Umbilical cord (tissue), 2 donors: ENCODE results near the gene MACIR. TPM values are rescaled to one million over a fixed set of nuclear protein-coding genes. Genes with fewer than 3 reads are reported as not detected.
"Not testable (repeated sequence)": the region's sequence is repeated elsewhere in the genome, so short reads cannot be mapped to it uniquely, and the experiment has no call there.

Experiments
- DNase-seq: peaks from one replicate; pipeline ENCODE4 v3.0.0-alpha.2; 2015; ENCODE audit warnings: low spot score
- total RNA-seq: library from RNA; depleted of rRNA; stranded (reverse); fragments of >200 nt; gene quantifications from one replicate; pipeline ENCODE4 v1.2.3, GENCODE V29; 2014; ENCODE audit warnings: low replicate concordance; ENCODE audit not compliant: insufficient read depth

Gene MACIR
- 32.0 TPM for total RNA-seq

GRCh38 chr5:103258368-103258956, at the start of gene MACIR:
MACIR (plus strand) TSS chr5:103258763; CDS start chr5:103275920, 17,157 bp downstream.
- peak; percentile 99 for DNase-seq

GRCh38 chr5:103209065-103209464, 49.5 kb upstream of the MACIR start:
- DNase-seq: no peak

DNA sequence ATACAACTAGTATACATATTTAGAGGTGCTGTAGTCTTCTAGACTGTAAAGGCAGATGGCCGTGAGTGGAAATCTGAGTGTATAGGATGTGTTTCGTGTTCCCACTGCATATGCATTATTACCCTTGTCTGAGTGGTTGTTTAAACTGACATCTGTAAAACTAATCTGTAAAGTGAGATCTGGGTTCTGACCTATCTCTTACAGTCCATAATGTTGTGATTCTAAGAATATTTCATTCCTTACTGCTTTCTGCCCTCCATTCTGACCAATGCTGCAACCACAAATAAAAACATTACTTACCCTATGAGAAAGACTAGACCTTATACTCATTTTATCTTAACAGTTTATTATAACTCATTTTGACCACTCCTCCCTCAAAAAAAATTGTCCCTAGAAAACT, 47.6 kb upstream of the MACIR start:
- no peak for DNase-seq

DNA sequence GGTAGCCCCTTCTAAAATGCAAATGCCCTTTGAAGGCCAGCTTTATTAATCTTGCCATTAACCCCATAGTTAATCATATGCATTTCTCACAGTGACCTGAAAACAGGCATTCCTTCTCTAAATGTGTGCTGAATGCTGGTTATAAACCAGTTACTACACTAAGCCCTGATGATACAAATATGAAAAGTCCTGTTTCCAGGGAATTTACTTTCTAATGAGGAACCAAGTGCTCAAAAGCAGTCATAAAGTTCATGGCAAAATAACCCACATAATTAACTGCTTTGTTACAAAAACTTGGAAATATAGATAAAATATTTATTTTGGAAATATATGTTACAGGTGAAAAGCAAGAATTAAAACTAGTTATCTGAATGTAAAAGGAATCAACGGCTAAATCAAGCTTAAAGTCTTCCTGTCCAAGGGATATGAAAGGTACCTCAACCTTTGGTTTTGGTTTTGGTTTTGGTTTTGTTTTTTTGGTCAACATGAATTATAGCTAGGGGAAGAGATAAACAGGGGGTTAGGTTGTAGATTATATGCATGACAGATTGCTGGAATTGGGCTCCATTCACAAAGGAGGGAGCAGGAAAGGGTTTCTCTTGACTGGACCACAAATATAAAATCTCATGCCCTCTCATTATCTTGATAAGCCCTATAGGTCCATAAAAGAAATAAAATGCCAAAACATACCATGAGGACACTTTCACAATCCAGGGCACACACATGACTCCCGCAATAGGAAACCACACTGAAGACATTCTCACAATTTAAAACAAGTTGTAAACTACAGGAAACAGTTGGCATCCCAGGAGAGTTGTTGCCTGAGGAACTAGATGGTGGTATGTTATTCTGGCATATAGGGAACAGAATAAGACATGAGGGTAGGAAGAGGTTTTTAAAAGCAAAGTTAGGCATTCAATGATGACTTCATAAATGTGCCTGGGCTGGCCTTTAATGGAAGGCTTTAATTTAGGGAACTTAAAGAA, 46.7 kb upstream of the MACIR start:
- DNase-seq: no peak

GRCh38 chr5:103216137-103216536, 42.4 kb upstream of the MACIR start:
- DNase-seq: no peak

DNA sequence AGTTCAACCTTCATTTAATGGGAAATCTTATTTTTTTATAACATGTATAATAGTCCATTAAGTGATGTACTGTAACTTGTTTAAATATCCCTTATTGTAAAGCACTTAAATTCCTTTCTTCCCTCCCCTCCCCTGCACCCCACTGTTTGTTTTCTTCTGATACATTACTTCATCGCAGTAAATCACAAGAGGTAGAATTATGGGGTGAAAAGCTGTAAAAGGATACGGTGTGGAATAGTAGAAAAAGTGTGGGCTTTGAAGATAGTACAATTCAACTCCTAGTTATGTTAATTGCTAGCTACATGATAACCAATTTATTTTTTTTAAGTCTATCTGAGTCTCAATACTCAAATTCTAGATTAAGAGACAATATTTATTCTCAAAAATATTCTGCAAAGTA, 41.9 kb upstream of the MACIR start:
- DNase-seq: no peak

DNA sequence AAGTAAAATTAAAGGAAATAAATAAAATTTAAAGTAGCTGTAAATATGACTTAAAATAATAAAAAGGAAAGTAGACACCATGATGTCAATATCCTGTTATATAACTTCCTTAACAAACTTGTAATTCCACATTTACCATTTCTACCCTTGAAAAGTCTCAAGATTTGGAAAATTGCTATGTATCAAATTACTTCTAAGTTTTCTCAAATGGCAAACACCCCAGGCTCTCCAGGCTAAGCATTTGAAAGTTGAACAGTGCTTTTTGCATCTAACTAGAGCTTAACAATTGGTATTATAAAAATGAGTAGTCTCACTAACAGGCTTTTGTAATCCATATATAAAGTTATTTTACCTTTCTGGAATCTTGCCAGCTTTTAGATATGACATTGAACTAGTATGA, 41.5 kb upstream of the MACIR start:
- no peak for DNase-seq

- DNase-seq: peak; percentile 20
Observed at GRCh38 chr5:103218164-103218563, 40.4 kb upstream of the MACIR start.

DNA sequence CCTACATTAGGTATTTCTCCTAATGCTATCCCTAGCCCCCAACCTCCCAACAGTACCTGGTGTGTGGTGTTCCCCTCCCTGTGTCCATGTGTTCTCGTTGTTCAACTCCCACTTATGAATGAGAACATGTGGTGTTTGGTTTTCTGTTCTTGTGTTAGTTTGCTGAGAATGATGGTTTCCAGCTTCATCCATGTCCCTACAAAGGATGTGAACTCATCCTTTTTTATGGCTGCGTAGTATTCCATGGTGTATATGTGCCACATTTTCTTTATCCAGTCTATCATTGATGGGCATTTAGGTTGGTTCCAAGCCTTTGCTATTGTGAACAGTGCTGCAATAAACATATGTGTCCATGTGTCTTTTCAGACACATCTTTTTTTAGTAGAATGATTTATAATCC, 39.5 kb upstream of the MACIR start:
- not testable (repeated sequence) for DNase-seq

GRCh38 chr5:103223031-103223955, 35.3 kb upstream of the MACIR start:
- no peak for DNase-seq

DNA sequence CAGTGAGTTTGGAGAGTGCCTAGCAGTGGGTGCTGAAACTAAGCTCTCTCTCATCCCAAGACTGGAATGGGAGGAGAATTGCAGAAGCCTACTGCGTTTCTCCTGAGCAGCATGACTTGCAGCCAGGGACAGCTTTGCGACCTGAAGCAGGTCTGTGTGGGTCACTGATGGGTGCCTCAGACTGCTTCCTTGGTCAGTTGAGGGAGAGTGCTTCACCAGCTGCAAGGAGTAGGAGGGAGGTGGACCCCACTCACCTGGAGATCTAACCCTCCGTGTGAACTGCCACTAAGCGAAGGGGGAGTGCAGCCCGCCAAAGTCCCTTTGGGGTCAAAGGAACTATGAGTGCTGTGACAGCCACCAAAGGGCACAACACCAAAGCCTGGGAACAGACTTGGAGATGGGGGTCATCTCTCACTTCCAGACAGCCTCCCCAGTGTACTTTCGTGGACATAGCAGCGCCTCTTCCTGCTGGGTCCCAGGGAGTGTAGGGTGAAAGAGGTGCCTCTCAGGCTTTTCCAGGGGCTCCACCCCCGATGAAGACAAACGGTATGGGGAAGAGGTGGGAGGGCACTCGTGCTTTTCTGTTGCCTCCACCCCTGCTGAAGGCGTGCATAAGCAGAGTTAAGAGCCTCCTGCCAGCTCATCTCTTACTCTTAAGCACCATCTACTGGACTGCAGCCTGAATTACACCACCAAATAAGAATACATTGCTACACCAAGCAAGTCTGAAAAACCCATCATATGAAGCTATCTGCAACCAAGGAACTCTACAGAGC, 34.3 kb upstream of the MACIR start:
- DNase-seq: peak; percentile 32

DNA sequence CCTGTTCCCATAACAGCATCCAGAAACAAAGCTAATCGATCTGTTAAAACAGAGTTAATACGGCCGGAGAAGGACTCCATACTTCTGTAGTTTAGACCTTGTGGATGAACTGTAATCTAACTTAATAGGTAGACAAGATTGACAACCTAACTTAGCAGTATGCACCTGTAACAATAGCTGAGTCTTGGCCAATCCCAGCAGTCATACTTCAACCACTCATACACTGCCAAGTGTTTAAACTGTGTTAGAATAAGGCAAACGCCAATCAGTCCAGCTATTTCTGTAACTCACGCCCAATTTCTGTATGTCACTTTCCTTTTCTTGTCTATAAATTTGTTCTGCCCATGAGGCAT, 33.7 kb upstream of the MACIR start:
- DNase-seq: no peak

DNA sequence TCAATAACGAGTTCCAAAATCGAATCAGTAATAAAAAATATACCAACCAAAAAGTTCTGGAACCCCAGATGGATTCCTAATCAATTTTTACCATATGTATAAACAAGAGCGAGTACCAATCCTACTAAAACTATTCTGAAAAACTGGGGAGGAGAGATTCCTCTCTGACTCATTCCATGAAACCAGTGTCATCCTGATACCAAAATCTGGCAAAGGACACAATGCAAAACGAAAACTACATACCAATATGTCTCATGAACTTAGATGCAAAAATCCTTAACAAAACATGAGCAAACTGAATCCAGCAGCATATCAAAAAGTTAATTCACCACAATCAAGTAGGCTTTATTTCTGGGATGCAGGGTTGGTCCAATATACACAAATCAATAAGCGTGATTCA, 30.5 kb upstream of the MACIR start:
- DNase-seq: no peak

DNA sequence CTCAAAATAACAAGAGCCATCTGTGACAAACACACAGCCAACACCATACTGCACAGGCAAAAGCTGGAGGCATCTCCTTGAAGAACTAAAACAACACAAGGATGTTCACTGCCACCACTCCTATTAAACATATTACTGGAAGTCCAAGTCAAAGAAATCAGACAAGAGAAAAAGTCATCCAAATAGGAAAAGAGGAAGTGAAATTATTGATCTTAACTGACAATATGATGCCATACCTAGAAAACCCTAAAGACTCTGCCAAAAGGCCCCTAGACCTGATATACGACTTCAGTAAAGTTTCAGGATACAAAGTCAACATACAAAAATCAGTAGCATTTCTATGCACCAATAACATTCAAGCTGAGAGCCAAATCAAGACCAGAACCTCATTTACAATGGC, 30.0 kb upstream of the MACIR start:
- no peak for DNase-seq

DNA sequence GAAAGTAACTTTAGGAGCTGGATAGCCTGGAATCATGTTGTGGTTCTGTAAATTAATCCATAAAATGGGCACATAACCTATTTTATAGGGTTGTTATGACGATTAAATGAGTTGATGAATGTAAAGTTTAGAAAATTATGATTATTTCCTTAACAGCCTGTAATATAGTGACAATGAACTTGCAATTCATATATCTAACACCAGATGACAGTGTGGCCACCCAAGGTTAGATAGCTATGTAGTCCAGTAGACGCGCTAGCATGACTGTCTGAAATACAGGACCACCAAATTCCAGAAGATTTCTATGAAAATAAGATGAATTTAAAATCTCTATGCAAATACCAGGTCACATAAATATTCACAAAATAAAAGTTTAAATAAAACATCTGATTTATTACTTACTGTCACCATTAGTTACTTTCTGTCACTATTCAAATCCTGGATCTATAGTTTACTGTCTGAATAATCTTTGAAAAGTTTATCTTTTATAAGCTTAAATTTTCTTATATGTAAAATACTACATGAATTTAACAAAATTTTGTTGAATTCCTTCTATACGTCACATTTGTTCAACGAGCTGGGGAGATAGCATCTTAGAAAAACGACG, 26.1 kb upstream of the MACIR start:
- peak; percentile 13 for DNase-seq

DNA sequence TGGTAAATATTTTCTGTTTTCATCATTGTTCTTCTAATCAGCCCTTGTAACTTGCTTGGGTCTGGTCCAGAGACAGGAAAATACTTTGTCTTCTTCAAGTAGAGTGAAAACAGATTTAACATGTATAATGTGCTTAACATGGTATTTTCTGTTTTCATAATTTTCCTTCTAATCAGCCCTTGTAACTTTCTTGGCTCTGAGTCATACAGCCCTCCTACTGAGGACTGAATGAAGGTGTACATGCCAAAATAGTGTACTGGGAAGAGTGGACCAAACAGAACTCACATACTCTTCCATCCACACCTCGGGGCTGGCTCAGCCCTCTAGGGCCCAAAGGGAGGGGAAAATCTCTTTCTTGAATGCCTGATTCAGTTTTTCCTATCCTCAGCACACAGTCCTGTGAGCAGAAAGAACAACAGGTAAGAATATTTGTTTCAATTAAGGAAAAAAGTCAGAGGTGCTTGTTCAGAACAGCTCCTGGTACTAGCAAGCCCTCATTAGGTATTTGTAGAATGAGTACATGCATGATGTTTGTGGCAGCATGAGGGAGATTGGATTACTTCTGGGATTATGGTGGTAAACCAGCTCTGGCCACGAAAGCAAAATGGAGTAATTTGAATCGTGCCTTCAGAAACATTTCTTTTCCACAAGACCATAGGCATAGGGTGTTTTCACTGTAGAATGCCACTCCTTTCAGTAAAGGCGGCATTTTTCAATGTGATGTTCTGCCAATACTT, 24.2 kb upstream of the MACIR start:
- no peak for DNase-seq

GRCh38 chr5:103235891-103236290, 22.7 kb upstream of the MACIR start:
- DNase-seq: no peak

DNA sequence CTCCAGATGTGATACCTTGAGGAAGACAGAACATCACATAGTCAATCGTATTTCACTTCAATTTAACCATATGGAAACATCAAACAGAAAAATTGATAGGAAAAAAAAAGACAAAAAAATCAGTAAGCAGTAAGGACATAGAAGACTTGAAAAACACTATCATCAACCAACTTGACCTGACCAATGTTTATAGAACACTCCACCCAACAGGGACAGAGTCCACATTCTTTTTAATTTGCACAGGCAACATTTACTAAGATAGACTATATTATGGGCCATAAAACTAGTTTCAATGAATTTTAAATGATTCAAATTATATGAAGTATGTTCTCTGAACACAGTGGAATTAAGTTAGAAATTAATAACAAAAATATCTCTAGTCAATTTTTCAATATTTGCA, 20.8 kb upstream of the MACIR start:
- no peak for DNase-seq

GRCh38 chr5:103243665-103244064, 14.9 kb upstream of the MACIR start:
- DNase-seq: peak; percentile 4

DNA sequence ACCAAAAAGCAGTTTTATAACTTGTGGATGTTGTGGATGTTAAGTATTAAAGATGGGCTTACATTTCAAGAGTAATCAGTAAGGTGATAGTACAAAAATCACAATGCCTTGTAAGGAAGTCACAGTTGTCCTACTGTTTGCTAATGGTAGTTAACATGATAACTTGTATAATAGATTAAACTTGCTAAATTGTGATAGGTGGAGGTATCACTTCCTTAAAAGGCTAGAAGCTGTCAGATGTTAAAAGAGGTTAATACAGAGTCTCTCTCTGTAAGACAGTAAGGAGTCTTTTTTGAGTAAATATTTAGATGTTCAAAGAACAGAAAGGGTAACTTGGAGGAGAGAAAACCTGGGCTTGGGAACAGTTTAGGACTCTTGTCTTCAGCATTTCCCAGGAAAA, 14.2 kb upstream of the MACIR start:
- no peak for DNase-seq
